Eye (tissue), 1 donor: ENCODE data around the gene SEMA5A.

Experiments
- DNase-seq: peaks from one replicate; pipeline ENCODE4 v3.0.0-alpha.2; 2015

The SEMA5A gene

GRCh38 chr5:9513827-9514226, 32.0 kb downstream of the SEMA5A start:
- no peak for DNase-seq

GRCh38 chr5:9512457-9512856, 33.4 kb downstream of the SEMA5A start:
- peak; percentile 49 for DNase-seq

- DNase-seq: no peak
These were observed 37.9 kb downstream of the SEMA5A start for GRCh38 chr5:9507974-9508373.

GRCh38 chr5:9505225-9505624, 40.6 kb downstream of the SEMA5A start:
- DNase-seq: no peak

GRCh38 chr5:9502864-9503263, 43.0 kb downstream of the SEMA5A start:
- DNase-seq: no peak

- DNase-seq: no peak
These were observed 43.6 kb downstream of the SEMA5A start for GRCh38 chr5:9502050-9502834.

- DNase-seq: no peak
These were observed 45.2 kb downstream of the SEMA5A start for GRCh38 chr5:9500625-9501024.

GRCh38 chr5:9500193-9500592, 45.7 kb downstream of the SEMA5A start:
- DNase-seq: no peak

GRCh38 chr5:9499498-9499876, 46.4 kb downstream of the SEMA5A start:
- no peak for DNase-seq

GRCh38 chr5:9498541-9499497, 47.1 kb downstream of the SEMA5A start:
- DNase-seq: peak; percentile 42

GRCh38 chr5:9497347-9497746, 48.5 kb downstream of the SEMA5A start:
- DNase-seq: no peak

GRCh38 chr5:9496801-9497200, 49.1 kb downstream of the SEMA5A start:
- DNase-seq: no peak

GRCh38 chr5:9495121-9495520, 50.8 kb downstream of the SEMA5A start:
- peak; percentile 62 for DNase-seq

GRCh38 chr5:9494301-9494700, 51.6 kb downstream of the SEMA5A start:
- DNase-seq: peak; percentile 71

- DNase-seq: no peak
These were observed 55.3 kb downstream of the SEMA5A start for GRCh38 chr5:9490494-9491097.

- no peak for DNase-seq
These were observed 62.1 kb downstream of the SEMA5A start for GRCh38 chr5:9483779-9484178.

- DNase-seq: no peak
These were observed 62.6 kb downstream of the SEMA5A start for GRCh38 chr5:9483243-9483642.

GRCh38 chr5:9482381-9482780, 63.5 kb downstream of the SEMA5A start:
- no peak for DNase-seq

GRCh38 chr5:9480499-9480898, 65.4 kb downstream of the SEMA5A start:
- DNase-seq: no peak

GRCh38 chr5:9479990-9480389, 65.9 kb downstream of the SEMA5A start:
- peak; percentile 52 for DNase-seq

GRCh38 chr5:9479361-9479760, 66.5 kb downstream of the SEMA5A start:
- no peak for DNase-seq

- no peak for DNase-seq
These were observed 68.3 kb downstream of the SEMA5A start for GRCh38 chr5:9477537-9477936.

GRCh38 chr5:9474219-9475002, 71.5 kb downstream of the SEMA5A start:
- peak; percentile 37 for DNase-seq
